Measurements from ENCODE around the gene FAM163B.

The FAM163B gene

GRCh38 chr9:133599470-133600173, 9.6 kb downstream of the FAM163B start:
- no peak for DNase-seq (ENCODE audit: low read depth, low spot score)

GRCh38 chr9:133598978-133599377, 10.2 kb downstream of the FAM163B start:
- no peak for DNase-seq (ENCODE audit: low read depth, low spot score)

- no peak for DNase-seq (ENCODE audit: low read depth, low spot score)
Measured at GRCh38 chr9:133597316-133597957, 11.8 kb downstream of the FAM163B start.

DNA sequence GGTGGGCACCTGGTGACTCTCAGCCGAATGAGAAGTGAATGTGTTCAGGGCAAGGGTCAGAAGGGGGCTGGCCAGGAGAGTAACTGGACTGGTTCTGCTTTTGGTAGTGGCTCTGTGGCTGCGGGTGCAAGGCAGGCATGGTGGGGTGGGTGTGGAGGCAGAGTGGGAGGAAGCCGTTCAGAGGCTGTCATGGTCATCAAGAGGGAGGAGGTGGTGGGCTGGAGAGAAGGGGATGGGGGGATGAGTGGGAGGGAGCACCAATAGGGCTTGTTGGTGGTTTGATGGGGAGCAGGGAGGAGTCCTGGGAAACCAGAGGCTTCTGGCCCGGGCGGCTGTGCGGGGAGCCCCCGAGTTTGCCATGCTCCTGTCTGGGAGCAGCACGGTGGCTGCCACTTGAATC, 13.3 kb downstream of the FAM163B start:
- DNase-seq (ENCODE audit: low read depth, low spot score), result no peak

GRCh38 chr9:133594310-133594709, 14.9 kb downstream of the FAM163B start:
- DNase-seq (ENCODE audit: low read depth, low spot score), result no peak

DNA sequence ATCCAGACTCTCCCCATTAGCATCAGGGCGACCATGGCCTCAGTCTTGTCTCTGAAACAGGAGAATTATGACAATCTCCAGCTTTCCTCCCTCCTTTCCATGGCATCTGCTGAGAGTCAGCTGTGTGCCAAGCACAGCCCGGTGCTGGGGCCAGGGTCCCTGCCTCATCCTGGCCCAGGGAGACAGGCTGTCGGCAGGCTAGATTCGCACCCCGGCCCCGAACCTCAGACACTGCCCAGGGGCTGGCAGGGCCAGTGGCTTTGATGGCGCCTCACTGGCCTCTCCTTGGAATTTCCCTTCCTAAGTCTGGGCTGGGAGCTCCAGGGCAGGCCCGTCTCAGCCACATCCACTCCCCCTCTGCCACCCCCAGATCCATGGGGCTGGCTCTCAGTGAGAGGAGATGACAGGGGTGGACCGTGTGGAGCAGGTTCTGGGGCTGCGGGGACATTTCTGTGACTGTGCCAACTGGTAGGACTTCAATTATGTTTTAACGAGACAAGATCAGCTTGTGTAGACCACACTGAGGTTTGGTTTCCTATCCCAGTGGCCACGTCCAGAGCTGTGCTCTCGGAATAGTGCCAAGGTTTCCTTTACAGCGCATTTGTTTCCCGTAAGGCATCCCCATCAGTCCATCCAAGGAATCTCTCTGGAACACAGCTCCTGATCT, 15.5 kb downstream of the FAM163B start:
- DNase-seq (ENCODE audit: low read depth, low spot score), result no peak

- no peak for DNase-seq (ENCODE audit: low read depth, low spot score)
Measured at GRCh38 chr9:133592731-133593409, 16.3 kb downstream of the FAM163B start.

- DNase-seq (ENCODE audit: low read depth, low spot score), result no peak
Measured at GRCh38 chr9:133591985-133592384, 17.2 kb downstream of the FAM163B start.

DNA sequence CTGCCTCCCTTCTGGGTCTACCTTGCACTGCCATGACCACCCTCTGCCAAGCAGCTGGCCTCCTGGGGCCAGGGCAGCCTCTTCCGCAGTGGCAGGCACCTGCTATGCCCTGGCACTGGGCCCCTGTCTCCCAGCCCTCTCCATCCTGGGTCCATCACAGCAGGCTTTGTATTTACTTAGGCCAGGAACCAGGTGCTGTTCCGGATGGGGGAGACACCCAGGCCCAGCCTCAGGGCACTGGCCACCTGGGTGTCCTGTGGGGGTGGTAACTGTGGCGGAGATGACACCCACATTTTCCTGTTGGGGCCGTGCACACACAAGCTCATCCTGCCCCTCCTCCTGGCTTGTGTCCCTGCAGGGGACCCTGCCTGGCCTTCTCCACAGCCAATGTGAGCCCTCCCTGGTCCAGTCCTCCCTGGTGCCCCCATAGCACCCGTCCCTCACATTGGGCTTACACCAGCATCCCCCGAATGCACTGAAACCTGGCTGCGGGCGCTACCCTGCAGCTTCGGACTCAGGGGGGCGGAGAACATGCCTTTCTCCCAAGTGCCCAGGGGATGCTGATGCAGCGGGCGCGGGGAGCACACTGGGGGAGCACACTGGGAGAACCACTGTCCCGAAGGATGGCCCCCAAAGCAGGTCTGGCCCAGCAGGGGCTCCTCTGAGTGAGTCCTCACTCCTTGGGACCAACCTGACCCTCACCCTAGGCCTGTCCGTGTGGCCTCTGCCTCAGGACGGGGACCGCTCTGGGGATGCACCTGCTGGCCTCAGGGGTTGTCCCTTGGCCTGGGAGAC, 17.9 kb downstream of the FAM163B start:
- DNase-seq (ENCODE audit: low read depth, low spot score), result no peak

DNA sequence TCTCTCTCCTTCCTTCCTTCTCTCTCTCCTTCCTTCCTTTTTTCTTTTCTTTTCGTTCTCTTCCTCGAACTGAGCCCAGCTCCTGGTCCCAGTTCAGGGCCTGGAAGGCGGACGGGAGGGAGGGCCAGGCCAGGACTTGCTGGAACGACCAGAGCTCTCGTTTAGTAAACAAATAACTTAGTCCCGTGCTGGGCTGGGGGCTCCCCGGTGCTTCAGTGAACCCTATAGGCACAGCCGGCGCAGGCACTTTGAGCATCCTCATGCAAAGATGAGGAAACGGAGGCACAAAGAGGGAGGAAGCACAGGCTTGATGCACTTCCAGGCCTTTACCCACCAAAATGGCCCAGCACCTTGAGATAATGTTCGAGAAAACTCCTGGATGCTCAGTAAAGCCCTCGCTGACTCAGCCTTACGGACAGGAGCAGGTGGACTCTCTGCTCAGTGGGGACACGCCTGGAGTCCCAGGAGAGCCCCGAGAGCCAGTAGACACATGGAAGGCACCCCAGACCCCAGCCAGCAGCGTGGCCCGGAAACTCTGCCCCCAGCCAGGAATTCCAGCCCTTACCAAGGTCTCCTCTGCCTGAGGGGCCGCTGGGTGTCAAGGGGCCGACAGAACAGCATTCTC, 18.8 kb downstream of the FAM163B start:
- DNase-seq (ENCODE audit: low read depth, low spot score), result no peak

- DNase-seq (ENCODE audit: low read depth, low spot score), result peak; percentile 16
Measured at GRCh38 chr9:133589454-133590227, 19.5 kb downstream of the FAM163B start.

DNA sequence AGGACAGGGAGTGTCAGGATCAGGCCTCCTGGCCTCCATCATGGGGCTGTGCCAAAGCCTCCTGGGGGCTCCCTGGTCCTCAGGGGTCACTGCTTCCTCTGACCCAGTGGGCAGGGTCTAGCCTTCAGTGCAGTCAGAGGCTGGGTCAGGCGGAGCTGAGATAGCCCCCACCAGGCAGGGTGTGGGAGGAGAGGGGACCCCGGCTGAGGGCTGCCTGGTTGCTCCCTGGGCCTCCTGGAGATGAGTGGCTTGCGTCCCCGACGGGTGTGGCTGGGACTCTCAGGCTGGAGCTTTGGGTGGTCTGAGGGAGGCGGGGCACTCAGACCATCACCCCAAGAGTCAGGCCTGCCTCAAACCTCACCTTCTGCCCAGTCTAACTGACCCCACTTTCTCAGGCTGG, 21.7 kb downstream of the FAM163B start:
- DNase-seq (ENCODE audit: low read depth, low spot score), result no peak

DNA sequence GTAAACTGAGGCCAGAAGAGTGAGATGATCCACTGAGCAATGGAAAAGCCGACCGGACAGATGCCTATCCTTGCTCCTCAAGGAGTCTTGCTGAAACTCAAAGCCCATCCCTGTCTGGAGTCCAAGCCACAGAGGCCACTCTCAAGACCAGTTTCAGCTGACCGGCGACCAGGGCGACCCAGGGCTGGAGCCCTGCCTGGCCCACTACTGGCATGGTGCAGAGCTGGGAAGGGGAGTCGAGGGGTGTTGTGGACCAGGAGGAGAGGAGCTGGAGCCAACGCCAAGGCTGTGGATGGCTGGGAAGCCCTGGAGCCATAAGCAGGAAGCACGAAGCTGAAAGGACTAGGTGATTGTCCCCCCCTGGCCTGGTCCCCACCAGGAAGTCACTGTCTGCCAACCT, 22.1 kb downstream of the FAM163B start:
- no peak for DNase-seq (ENCODE audit: low read depth, low spot score)

- DNase-seq (ENCODE audit: low read depth, low spot score), result no peak
Measured at GRCh38 chr9:133585481-133586351, 23.5 kb downstream of the FAM163B start.

- no peak for DNase-seq (ENCODE audit: low read depth, low spot score)
Measured at GRCh38 chr9:133584559-133585476, 24.4 kb downstream of the FAM163B start.

DNA sequence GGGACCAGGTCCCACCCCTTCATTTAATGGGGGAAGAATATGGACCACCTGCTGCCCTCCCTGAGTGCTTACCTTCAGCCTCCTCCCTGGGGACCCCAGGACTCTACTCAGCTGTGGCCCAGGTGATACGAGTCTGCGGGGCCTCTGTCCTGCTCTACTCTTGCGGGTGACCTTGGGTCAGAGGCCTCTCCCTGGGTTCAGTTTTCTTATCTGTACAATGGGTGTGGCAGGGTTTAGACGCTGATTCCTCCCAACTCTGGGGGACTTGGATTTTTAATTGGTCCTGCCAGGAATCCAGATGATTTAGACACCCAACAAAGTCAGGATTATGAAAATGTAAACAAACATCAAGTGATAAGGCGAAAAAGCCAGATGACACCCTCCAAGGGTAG, 25.0 kb downstream of the FAM163B start:
- no peak for DNase-seq (ENCODE audit: low read depth, low spot score)

GRCh38 chr9:133583586-133583985, 25.6 kb downstream of the FAM163B start:
- no peak for DNase-seq (ENCODE audit: low read depth, low spot score)

DNA sequence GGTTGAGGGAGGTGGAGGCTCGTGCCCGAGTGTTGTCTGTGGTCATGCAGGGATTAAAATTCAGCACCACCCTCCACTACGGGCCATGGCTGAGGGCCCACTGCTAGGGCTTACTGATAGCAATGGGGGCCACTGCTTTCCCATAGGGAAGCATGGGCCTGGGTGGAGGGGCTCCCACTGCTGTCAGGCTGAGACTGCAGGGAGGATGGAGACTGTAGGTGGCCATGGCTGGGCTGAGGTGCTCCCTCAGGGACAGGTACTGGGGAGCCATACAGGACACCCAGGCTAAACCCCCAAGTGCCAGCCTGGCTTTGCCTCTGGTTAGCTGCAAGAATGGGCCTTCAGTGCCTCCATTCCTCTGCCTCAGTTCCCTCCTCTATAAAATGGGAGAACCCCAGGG, 26.1 kb downstream of the FAM163B start:
- no peak for DNase-seq (ENCODE audit: low read depth, low spot score)

All from activated naive CD8-positive, alpha-beta T cell treated with anti-CD3 and anti-CD28 coated beads, Interleukin-2, amount 50 U/mL, for 16 hours (primary cell).